Astrocyte (in vitro differentiated cells and primary cell): Measurements from ENCODE around the gene AK6. TPM values are rescaled to one million over a fixed set of nuclear protein-coding genes. Genes with fewer than 3 reads are reported as not detected.
A peak's percentile ranks its signal among the peaks of the same experiment; 100 is the strongest.

ENCODE experiments used
- DNase-seq: peaks from one replicate; pipeline ENCODE4 v3.0.0-alpha.2; 2010; ENCODE audit warnings: low read depth
- FAIRE-seq: peaks from 2 replicates; lab custom pipeline; 2011; peaks lifted over from hg19 to GRCh38; lab: Jason Lieb, UNC
- H2AFZ ChIP-seq: 2 replicates; pipeline ENCODE4 v1.6.0; 2012; ENCODE audit warnings: low read depth, low read length, inconsistent platforms
- H3K27ac ChIP-seq: 2 replicates; pipeline ENCODE4 v1.5.1; 2011; ENCODE audit warnings: low read depth, low read length, inconsistent platforms
- H3K27me3 ChIP-seq: 2 replicates; pipeline ENCODE4 v1.6.0; 2011; ENCODE audit warnings: low read length, inconsistent platforms; ENCODE audit not compliant: insufficient read depth
- H3K36me3 ChIP-seq: 2 replicates; pipeline ENCODE4 v1.5.1; 2011; ENCODE audit warnings: low read length, inconsistent platforms; ENCODE audit not compliant: insufficient read depth
- H3K4me1 ChIP-seq: 2 replicates; pipeline ENCODE4 v1.5.1; 2011; ENCODE audit warnings: low read length, inconsistent platforms; ENCODE audit not compliant: insufficient read depth
- H3K4me2 ChIP-seq: 2 replicates; pipeline ENCODE4 v1.6.0; 2012; ENCODE audit warnings: low read length, inconsistent platforms
- H3K4me3 ChIP-seq: 2 replicates; pipeline ENCODE4 v1.5.1; 2011; ENCODE audit warnings: low read depth, mild to moderate bottlenecking, low read length, inconsistent platforms; ENCODE audit not compliant: insufficient read depth
- H3K79me2 ChIP-seq: 2 replicates; pipeline ENCODE4 v1.6.0; 2012; ENCODE audit warnings: mild to moderate bottlenecking, low read length, inconsistent platforms; ENCODE audit not compliant: insufficient read depth
- H3K9ac ChIP-seq: 2 replicates; pipeline ENCODE4 v1.6.0; 2012; ENCODE audit warnings: mild to moderate bottlenecking, low read length, inconsistent platforms
- H3K9me3 ChIP-seq: 2 replicates; pipeline ENCODE4 v1.5.1; 2012; ENCODE audit warnings: low read depth, mild to moderate bottlenecking, low read length, inconsistent platforms; ENCODE audit not compliant: insufficient read depth
- H4K20me1 ChIP-seq: 2 replicates; pipeline ENCODE4 v1.6.0; 2012; ENCODE audit warnings: low read length, inconsistent platforms; ENCODE audit not compliant: insufficient read depth
- H3K27ac Mint-ChIP-seq: one replicate; pipeline ENCODE4 v1.8.0; 2021; ENCODE audit warnings: mild to moderate bottlenecking, mixed read lengths; ENCODE audit not compliant: unreplicated experiment
- H3K27me3 Mint-ChIP-seq: one replicate; pipeline ENCODE4 v1.8.0; 2021; ENCODE audit warnings: low read depth, mixed read lengths; ENCODE audit not compliant: unreplicated experiment
- H3K36me3 Mint-ChIP-seq: one replicate; pipeline ENCODE4 v1.8.0; 2021; ENCODE audit warnings: low read depth, mixed read lengths; ENCODE audit not compliant: unreplicated experiment
- H3K4me1 Mint-ChIP-seq: one replicate; pipeline ENCODE4 v1.8.0; 2021; ENCODE audit warnings: low read depth, mixed read lengths; ENCODE audit not compliant: unreplicated experiment
- H3K4me3 Mint-ChIP-seq: one replicate; pipeline ENCODE4 v1.8.0; 2021; ENCODE audit warnings: mild to moderate bottlenecking, moderate library complexity, mixed read lengths; ENCODE audit not compliant: unreplicated experiment
- H3K9me3 Mint-ChIP-seq: one replicate; pipeline ENCODE4 v1.8.0; 2021; ENCODE audit warnings: mild to moderate bottlenecking, mixed read lengths; ENCODE audit not compliant: unreplicated experiment
- CTCF ChIP-seq: IDR thresholded peaks from 2 replicates; pipeline ENCODE4 v1.5.1; 2011; ENCODE audit warnings: low read depth, mild to moderate bottlenecking, inconsistent platforms, low read length, moderate library complexity; ENCODE audit not compliant: insufficient read depth
- EZH2 ChIP-seq: IDR thresholded peaks from 2 replicates; pipeline ENCODE4 v1.6.1; 2012; ENCODE audit warnings: mild to moderate bottlenecking, low read length, inconsistent platforms; ENCODE audit not compliant: insufficient read depth
- total RNA-seq: library from RNA; stranded (reverse); gene quantifications from 2 replicates; pipeline ENCODE4 v1.2.1, GENCODE V29; 2021

The AK6 gene
- total RNA-seq, 1 donor from 2014 or later: 52.3 TPM

- TF ChIP-seq CTCF (no peak), EZH2 (no peak)
- Mint-ChIP-seq H3K4me3 (peak overlapping the region; percentile 90), H3K27ac (no peak overlapping the region), H3K36me3 (peaks cover 8% of the 10 kb centered on the region), H3K27me3 (peaks cover 5% of the 10 kb centered on the region), H3K4me1 (no peaks in the 10 kb centered on the region), H3K9me3 (peaks cover 4% of the 10 kb centered on the region)
- Histone ChIP-seq H3K79me2 (no peaks in the 10 kb centered on the region), H3K9me3 (no peaks in the 10 kb centered on the region), H2AFZ (no peak overlapping the region), H3K27me3 (no peaks in the 10 kb centered on the region), H4K20me1 (no peaks in the 10 kb centered on the region), H3K36me3 (no peaks in the 10 kb centered on the region), H3K9ac (no peak overlapping the region), H3K4me1 (no peaks in the 10 kb centered on the region), H3K27ac (no peak overlapping the region), H3K4me3 (no peak overlapping the region), H3K4me2 (no peak overlapping the region)
- FAIRE-seq: no peak
- no peak for DNase-seq
Observed at GRCh38 chr5:69416699-69417098, 47.4 kb upstream of the AK6 start.

GRCh38 chr5:69416180-69416579 lies 46.9 kb upstream of the AK6 start:
- Mint-ChIP-seq H3K9me3 (peaks cover 4% of the 10 kb centered on the region), H3K4me3 (peak overlapping the region; percentile 90), H3K4me1 (no peaks in the 10 kb centered on the region), H3K36me3 (peaks cover 13% of the 10 kb centered on the region), H3K27me3 (peaks cover 5% of the 10 kb centered on the region), H3K27ac (no peak overlapping the region)
- Histone ChIP-seq H3K36me3 (peaks cover 2% of the 10 kb centered on the region), H4K20me1 (no peaks in the 10 kb centered on the region), H2AFZ (no peak overlapping the region), H3K9ac (no peak overlapping the region), H3K4me2 (no peak overlapping the region), H3K27ac (no peak overlapping the region), H3K27me3 (no peaks in the 10 kb centered on the region), H3K4me1 (no peaks in the 10 kb centered on the region), H3K79me2 (no peaks in the 10 kb centered on the region), H3K4me3 (no peak overlapping the region), H3K9me3 (no peaks in the 10 kb centered on the region)
- no peak for FAIRE-seq
- TF ChIP-seq EZH2: no peak
- no peak for TF ChIP-seq CTCF
- DNase-seq: no peak

GRCh38 chr5:69415584-69415958 lies 46.3 kb upstream of the AK6 start:
- no peak overlapping the region for H3K27ac Mint-ChIP-seq
- H2AFZ ChIP-seq: peak overlapping the region; percentile 80
- H3K9ac ChIP-seq: peak overlapping the region; percentile 70
- H3K9me3 ChIP-seq: no peaks in the 10 kb centered on the region
- H3K4me2 ChIP-seq: peak overlapping the region; percentile 86
- no peaks in the 10 kb centered on the region for H4K20me1 ChIP-seq
- H3K4me3 ChIP-seq: peak overlapping the region; percentile 59
- no peaks in the 10 kb centered on the region for H3K27me3 ChIP-seq
- peak overlapping the region; percentile 90 for H3K4me3 Mint-ChIP-seq
- H3K36me3 ChIP-seq: peaks cover 3% of the 10 kb centered on the region
- H3K9me3 Mint-ChIP-seq: peaks cover 4% of the 10 kb centered on the region
- H3K36me3 Mint-ChIP-seq: peaks cover 13% of the 10 kb centered on the region
- FAIRE-seq (no peak), DNase-seq (no peak)
- H3K79me2 ChIP-seq: no peaks in the 10 kb centered on the region
- no peak overlapping the region for H3K27ac ChIP-seq
- H3K4me1 ChIP-seq: no peaks in the 10 kb centered on the region
- peaks cover 5% of the 10 kb centered on the region for H3K27me3 Mint-ChIP-seq
- TF ChIP-seq CTCF (no peak), EZH2 (no peak)
- no peaks in the 10 kb centered on the region for H3K4me1 Mint-ChIP-seq
